Lower lobe of right lung (tissue), 2 donors: ENCODE measurements around the gene LRRC8B. TPM values are rescaled to one million over a fixed set of nuclear protein-coding genes. Genes with fewer than 3 reads are reported as not detected.

Experiments used
- ATAC-seq, 2 donors: fragments of 200-7000 bp; cut with Tn5 transposase; one replicate each; pipeline ENCODE4 v1.9.1; 2020 to 2022; ENCODE audit warnings: mild to moderate bottlenecking in 2 of 2, moderate library complexity in 2 of 2
- DNase-seq: peaks from one replicate; pipeline ENCODE4 v3.0.0-alpha.2; 2020
- H3K27ac ChIP-seq: fragments of 200-600 bp; one replicate; pipeline ENCODE4 v1.8.0; 2022
- H3K27me3 ChIP-seq: fragments of 200-600 bp; one replicate; pipeline ENCODE4 v1.8.0; 2022; ENCODE audit warnings: low read depth
- H3K36me3 ChIP-seq: fragments of 200-600 bp; one replicate; pipeline ENCODE4 v1.8.0; 2022; ENCODE audit warnings: mild to moderate bottlenecking
- H3K4me1 ChIP-seq: fragments of 200-600 bp; one replicate; pipeline ENCODE4 v1.8.0; 2022
- H3K4me3 ChIP-seq: fragments of 200-600 bp; one replicate; pipeline ENCODE4 v1.8.0; 2022; ENCODE audit warnings: mild to moderate bottlenecking
- H3K9me3 ChIP-seq: fragments of 200-600 bp; one replicate; pipeline ENCODE4 v1.8.0; 2022
- intact Hi-C: fragments of 100-400 bp; cut with DNase I; formaldehyde crosslinking; loops from one replicate; pipeline ENCODE4 v1.11.0; 2022
- total RNA-seq: library from RNA; stranded (reverse); fragmentation: NEBNext Ultra II Directional; extraction: Animal tissue kit (Norgen Biotek cat#: 25700); gene quantifications from one replicate; pipeline ENCODE4 v1.2.1, GENCODE V29; 2021
- TF ChIP-seq, protein P1 (sequence below): fragments of 200-600 bp; IDR thresholded peaks from one replicate; pipeline ENCODE4 v1.8.0; 2022; ENCODE audit warnings: antibody characterized with exemption, mild to moderate bottlenecking
- donor health status: DM: no; HTN: yes; CAD: no; lungs with severe emphysema.

The LRRC8B gene
- total RNA-seq, 1 donor from 2014 or later: 16.4 TPM

DNA sequence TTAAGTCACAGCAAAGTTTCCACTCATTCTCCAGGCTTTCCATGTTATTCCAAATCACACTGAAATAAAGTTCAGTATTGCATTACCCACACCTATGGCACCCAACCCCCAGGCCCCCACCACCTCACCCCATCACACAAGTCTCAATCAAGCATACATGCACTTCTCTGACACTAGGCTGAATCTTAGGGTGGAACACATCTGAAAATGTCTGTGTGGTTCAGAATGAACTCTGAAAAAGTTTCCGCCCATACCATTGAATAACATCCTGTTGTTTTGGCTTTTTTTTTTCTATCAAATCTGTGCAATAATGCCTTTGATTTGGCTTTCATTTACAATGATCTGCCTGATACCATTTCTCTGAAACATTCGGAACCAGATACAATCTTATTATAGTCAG is 82.5 kb downstream of the LRRC8B start:
- Histone ChIP-seq H3K27ac (no peak overlapping the region), H3K9me3 (no peaks in the 10 kb centered on the region), H3K4me3 (no peak overlapping the region), H3K27me3 (no peaks in the 10 kb centered on the region), H3K4me1 (peaks cover 16% of the 10 kb centered on the region), H3K36me3 (no peaks in the 10 kb centered on the region)
- intact Hi-C loops: no loop called here
- no peak for DNase-seq
- TF ChIP-seq, protein P1, sequence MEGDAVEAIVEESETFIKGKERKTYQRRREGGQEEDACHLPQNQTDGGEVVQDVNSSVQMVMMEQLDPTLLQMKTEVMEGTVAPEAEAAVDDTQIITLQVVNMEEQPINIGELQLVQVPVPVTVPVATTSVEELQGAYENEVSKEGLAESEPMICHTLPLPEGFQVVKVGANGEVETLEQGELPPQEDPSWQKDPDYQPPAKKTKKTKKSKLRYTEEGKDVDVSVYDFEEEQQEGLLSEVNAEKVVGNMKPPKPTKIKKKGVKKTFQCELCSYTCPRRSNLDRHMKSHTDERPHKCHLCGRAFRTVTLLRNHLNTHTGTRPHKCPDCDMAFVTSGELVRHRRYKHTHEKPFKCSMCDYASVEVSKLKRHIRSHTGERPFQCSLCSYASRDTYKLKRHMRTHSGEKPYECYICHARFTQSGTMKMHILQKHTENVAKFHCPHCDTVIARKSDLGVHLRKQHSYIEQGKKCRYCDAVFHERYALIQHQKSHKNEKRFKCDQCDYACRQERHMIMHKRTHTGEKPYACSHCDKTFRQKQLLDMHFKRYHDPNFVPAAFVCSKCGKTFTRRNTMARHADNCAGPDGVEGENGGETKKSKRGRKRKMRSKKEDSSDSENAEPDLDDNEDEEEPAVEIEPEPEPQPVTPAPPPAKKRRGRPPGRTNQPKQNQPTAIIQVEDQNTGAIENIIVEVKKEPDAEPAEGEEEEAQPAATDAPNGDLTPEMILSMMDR: no peak
- ATAC-seq: no peak

DNA sequence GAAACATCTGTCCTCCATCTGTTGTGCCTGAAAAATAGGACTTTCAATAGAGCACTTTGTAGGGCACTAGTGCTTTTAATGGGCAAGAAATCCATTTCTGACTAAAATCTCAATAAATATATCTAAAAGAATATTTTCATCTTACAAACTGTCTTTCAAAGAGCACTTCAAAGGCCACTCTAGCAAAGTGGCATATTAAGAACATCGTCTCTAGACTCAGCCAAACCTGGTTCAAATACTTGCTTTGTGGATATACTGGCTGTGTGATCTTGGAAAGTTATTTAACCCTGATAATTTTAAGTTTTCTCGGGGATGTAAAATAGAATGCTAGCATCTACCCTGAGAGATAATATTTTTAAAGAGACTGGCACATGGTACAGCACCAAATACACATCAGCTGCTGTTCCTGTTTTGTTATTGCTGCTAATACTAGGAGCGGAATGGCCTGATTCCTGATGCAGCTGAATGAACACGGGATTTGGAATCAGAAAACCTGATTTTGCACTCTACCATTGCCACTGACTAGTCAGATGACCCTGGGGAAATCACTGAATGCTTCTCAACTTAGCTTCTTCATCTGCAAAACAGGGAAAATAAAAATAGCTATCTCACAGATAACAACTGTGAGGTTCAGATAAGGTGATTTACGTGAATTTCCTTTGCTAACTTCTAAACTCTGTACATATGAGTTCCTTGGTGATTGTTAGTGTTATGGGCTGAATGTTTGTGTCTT is 83.1 kb downstream of the LRRC8B start:
- no peak for DNase-seq
- no peaks in the 10 kb centered on the region for H3K36me3 ChIP-seq
- peak overlapping the region; percentile 33 for H3K27ac ChIP-seq
- H3K4me1 ChIP-seq: peaks cover 16% of the 10 kb centered on the region
- ATAC-seq: no peak
- no peaks in the 10 kb centered on the region for H3K9me3 ChIP-seq
- TF ChIP-seq, protein P1: no peak
- intact Hi-C loops: no loop called here
- H3K27me3 ChIP-seq: no peaks in the 10 kb centered on the region
- H3K4me3 ChIP-seq: no peak overlapping the region

- ATAC-seq: peak in 1 of 2 donors; percentile 37
Observed at GRCh38 chr1:89608319-89608983, 83.8 kb downstream of the LRRC8B start.

DNA sequence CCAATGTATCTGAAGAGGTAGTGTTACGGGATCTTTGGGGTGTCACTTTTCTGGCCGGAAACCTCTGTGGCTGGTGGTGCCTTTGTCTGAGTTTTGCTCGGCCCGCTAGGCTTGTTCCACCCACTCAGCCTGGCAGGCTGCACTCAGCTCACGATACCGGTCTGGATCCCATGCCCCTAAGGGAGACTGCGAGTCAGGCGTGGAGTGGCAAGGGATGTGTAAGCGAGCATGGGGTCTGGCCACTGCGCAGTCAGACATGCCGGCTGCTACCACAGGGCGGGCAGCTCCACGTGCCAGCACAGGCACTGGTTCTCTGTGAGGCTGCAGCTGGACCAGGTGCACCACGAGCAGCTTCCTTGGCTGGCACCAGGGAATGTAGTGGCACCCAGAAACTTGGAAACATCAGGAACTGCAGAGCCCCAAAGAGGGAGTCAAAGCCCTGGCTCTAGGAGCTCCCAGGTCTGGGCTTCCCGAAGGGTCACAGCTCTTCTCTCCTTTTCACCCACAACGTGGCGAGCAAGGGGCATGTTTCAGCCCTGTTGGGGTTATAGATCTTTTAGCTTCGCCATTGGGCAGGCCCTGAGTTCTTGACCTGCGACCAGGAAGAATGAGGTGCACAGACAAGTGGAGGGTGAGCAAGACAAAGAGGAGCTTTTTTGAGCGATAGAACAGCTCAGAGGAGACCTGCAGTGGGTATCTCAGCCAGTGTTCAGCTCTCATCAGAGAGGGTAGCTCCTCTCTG is 84.5 kb downstream of the LRRC8B start:
- intact Hi-C loops: no loop called here
- ATAC-seq (peak in 1 of 2 donors; percentile 14), DNase-seq (no peak)
- TF ChIP-seq, protein P1: no peak
- Histone ChIP-seq H3K4me1 (peaks cover 16% of the 10 kb centered on the region), H3K4me3 (no peak overlapping the region), H3K9me3 (no peaks in the 10 kb centered on the region), H3K36me3 (no peaks in the 10 kb centered on the region), H3K27ac (peak overlapping the region; percentile 33), H3K27me3 (no peaks in the 10 kb centered on the region)

More at GRCh38 chr1:89608319-89608983, 83.8 kb downstream of the LRRC8B start:
- TF ChIP-seq, protein P1: no peak
- Histone ChIP-seq H3K36me3 (no peaks in the 10 kb centered on the region), H3K4me1 (peaks cover 16% of the 10 kb centered on the region), H3K4me3 (no peak overlapping the region), H3K27me3 (no peaks in the 10 kb centered on the region), H3K27ac (peak overlapping the region; percentile 33), H3K9me3 (no peaks in the 10 kb centered on the region)
- intact Hi-C loops: no loop called here
- DNase-seq: no peak

DNA sequence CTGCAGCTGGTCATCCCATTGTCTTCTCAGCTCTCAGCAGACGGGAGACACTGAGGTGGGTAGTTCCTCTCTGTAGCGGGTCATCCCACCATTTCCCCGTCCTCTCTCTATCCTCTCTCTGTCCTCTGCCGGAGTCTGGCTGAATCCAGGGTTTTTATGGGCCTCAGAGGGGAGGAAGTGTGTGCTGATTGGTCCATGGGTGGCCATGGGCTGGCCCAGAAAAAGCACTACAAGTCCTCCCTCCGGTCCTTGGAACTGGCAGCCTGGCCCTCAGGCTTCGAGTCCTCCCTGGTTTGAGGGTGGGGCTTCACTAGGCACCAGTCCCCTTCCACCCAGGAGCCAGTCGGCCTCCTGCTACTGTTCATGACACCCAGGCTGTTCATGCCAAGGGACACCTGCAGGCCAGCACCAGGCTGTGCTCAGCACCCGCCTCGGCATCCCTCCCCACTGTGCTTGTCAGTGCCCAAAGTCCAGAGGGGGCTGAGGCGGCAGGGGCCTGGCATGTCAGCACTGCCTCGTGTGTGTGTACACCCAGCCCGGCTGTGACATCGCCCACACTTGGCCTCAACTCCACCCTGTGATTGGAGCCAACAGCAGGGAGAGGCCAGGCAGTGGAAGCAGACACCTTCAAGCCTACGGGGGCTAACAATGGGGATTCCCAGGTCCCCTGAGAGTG is 85.3 kb downstream of the LRRC8B start:
- intact Hi-C loops: no loop called here

More for the DNA sequence above, 85.3 kb downstream of the LRRC8B start:
- Histone ChIP-seq H3K4me1 (peaks cover 16% of the 10 kb centered on the region), H3K9me3 (no peaks in the 10 kb centered on the region), H3K27me3 (no peaks in the 10 kb centered on the region), H3K4me3 (no peak overlapping the region), H3K27ac (peak overlapping the region; percentile 33), H3K36me3 (no peaks in the 10 kb centered on the region)
- TF ChIP-seq, protein P1: no peak
- DNase-seq (no peak), ATAC-seq (peak; percentile 8 to 16)
